ENCODE results near the gene LAMC3.

- no peak for TF ChIP-seq CTCF (IDR thresholded peaks at IDR 0.05)
- no peak for TF ChIP-seq IRF3 (IDR thresholded peaks at IDR 0.05; ENCODE audit: low read depth, low read length)
- TF ChIP-seq, protein P1, sequence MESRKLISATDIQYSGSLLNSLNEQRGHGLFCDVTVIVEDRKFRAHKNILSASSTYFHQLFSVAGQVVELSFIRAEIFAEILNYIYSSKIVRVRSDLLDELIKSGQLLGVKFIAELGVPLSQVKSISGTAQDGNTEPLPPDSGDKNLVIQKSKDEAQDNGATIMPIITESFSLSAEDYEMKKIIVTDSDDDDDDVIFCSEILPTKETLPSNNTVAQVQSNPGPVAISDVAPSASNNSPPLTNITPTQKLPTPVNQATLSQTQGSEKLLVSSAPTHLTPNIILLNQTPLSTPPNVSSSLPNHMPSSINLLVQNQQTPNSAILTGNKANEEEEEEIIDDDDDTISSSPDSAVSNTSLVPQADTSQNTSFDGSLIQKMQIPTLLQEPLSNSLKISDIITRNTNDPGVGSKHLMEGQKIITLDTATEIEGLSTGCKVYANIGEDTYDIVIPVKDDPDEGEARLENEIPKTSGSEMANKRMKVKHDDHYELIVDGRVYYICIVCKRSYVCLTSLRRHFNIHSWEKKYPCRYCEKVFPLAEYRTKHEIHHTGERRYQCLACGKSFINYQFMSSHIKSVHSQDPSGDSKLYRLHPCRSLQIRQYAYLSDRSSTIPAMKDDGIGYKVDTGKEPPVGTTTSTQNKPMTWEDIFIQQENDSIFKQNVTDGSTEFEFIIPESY (IDR thresholded peaks at IDR 0.05; ENCODE audit: borderline replicate concordance, low read depth) = no peak
- no peak for TF ChIP-seq TEAD4 (IDR thresholded peaks at IDR 0.05; ENCODE audit: borderline replicate concordance, insufficient read depth)
- TF ChIP-seq, protein P2, sequence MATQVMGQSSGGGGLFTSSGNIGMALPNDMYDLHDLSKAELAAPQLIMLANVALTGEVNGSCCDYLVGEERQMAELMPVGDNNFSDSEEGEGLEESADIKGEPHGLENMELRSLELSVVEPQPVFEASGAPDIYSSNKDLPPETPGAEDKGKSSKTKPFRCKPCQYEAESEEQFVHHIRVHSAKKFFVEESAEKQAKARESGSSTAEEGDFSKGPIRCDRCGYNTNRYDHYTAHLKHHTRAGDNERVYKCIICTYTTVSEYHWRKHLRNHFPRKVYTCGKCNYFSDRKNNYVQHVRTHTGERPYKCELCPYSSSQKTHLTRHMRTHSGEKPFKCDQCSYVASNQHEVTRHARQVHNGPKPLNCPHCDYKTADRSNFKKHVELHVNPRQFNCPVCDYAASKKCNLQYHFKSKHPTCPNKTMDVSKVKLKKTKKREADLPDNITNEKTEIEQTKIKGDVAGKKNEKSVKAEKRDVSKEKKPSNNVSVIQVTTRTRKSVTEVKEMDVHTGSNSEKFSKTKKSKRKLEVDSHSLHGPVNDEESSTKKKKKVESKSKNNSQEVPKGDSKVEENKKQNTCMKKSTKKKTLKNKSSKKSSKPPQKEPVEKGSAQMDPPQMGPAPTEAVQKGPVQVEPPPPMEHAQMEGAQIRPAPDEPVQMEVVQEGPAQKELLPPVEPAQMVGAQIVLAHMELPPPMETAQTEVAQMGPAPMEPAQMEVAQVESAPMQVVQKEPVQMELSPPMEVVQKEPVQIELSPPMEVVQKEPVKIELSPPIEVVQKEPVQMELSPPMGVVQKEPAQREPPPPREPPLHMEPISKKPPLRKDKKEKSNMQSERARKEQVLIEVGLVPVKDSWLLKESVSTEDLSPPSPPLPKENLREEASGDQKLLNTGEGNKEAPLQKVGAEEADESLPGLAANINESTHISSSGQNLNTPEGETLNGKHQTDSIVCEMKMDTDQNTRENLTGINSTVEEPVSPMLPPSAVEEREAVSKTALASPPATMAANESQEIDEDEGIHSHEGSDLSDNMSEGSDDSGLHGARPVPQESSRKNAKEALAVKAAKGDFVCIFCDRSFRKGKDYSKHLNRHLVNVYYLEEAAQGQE (IDR thresholded peaks at IDR 0.05; ENCODE audit: low read depth, low read length) = no peak
- TF ChIP-seq JUND (IDR thresholded peaks at IDR 0.05) = no peak
- TF ChIP-seq NFIC (IDR thresholded peaks at IDR 0.05; ENCODE audit: borderline replicate concordance) = no peak
- TF ChIP-seq, protein P3, sequence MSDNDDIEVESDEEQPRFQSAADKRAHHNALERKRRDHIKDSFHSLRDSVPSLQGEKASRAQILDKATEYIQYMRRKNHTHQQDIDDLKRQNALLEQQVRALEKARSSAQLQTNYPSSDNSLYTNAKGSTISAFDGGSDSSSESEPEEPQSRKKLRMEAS (IDR thresholded peaks at IDR 0.05; ENCODE audit: low read depth) = no peak
- TF ChIP-seq POLR2AphosphoS5 (IDR thresholded peaks at IDR 0.05; ENCODE audit: low read depth, low read length) = no peak
These were observed 17.2 kb downstream of the LAMC3 start for GRCh38 chr9:131025953-131026858.

All from SK-N-SH (cell line).